Sigmoid colon (tissue), 7 donors: ENCODE data around the gene SNCAIP. TPM values are rescaled to one million over a fixed set of nuclear protein-coding genes. Genes with fewer than 3 reads are reported as not detected.

Experiments
- DNase-seq: peaks from one replicate; pipeline ENCODE4 v3.0.0-alpha.2; 2019
- H3K27ac ChIP-seq, 4 donors: fragments of 200-600 bp; sonication (generic); one replicate each; pipeline ENCODE4 v1.5.1; 2016 to 2019; ENCODE audit warnings: mild to moderate bottlenecking in 1 of 4
- H3K27me3 ChIP-seq, 3 donors: fragments of 200-600 bp; sonication (generic); one replicate each; pipeline ENCODE4 v1.5.1; 2019; ENCODE audit warnings: mild to moderate bottlenecking in 1 of 3
- H3K36me3 ChIP-seq, 4 donors: fragments of 200-600 bp; sonication (generic); one replicate each; pipeline ENCODE4 v1.5.1; 2016 to 2019
- H3K4me1 ChIP-seq, 4 donors: fragments of 200-600 bp; sonication (generic); one replicate each; pipeline ENCODE4 v1.5.1; 2017 to 2019
- H3K4me3 ChIP-seq, 4 donors: fragments of 200-600 bp; sonication (generic); one replicate each; pipeline ENCODE4 v1.5.1; 2017 to 2019; ENCODE audit warnings: mild to moderate bottlenecking in 2 of 4, moderate library complexity in 1 of 4
- H3K9me3 ChIP-seq, 4 donors: fragments of 200-600 bp in 3 of 4; sonication (generic) in 3 of 4; one replicate each; pipeline versions ENCODE4 v1.5.1 to v1.6.1; 2013 to 2019
- CTCF ChIP-seq, 4 experiments: fragments of 450-650 bp in 3 of 4; fragments of 200-600 bp in 1 of 4; IDR thresholded peaks; one replicate each; pipeline ENCODE4 v1.5.1; 2016 to 2019; ENCODE audit warnings: antibody characterized with exemption in 4 of 4, mild to moderate bottlenecking in 3 of 4, moderate library complexity in 2 of 4
- EP300 ChIP-seq, 4 donors: sonication (generic); formaldehyde crosslinking; IDR thresholded peaks; one replicate each; pipeline ENCODE4 v1.6.1; 2017; ENCODE audit warnings: antibody characterized with exemption in 4 of 4
- POLR2A ChIP-seq, 2 donors: fragments of 450-650 bp; IDR thresholded peaks; one replicate each; pipeline ENCODE4 v1.6.1; 2016; ENCODE audit warnings: antibody characterized with exemption in 2 of 2, mild to moderate bottlenecking in 2 of 2, moderate library complexity in 2 of 2
- POLR2AphosphoS5 ChIP-seq, 4 donors: sonication (generic); formaldehyde crosslinking; IDR thresholded peaks; one replicate each; pipeline ENCODE4 v1.6.1; 2017; ENCODE audit warnings: antibody characterized with exemption in 4 of 4
- WGBS, 2 donors: extraction: QIAGEN DNeasy Blood & Tissue Kit; methylation state at CpG; one replicate each; pipeline ENCODE4 v1.1.7; 2013; 5-methylcytosine and 5-hydroxymethylcytosine counted together
- intact Hi-C: fragments of 100-400 bp; cut with DNase I; formaldehyde crosslinking; loops from one replicate; pipeline ENCODE4 v1.15.1; 2023
- polyA plus RNA-seq, 3 donors: library from polyadenylated mRNA; stranded (reverse); fragments of 200-250 nt; gene quantifications; one replicate each; pipeline ENCODE4 v1.2.3, GENCODE V29; 2013
- total RNA-seq, 4 donors: library from RNA; depleted of rRNA; stranded (reverse); fragments of >200 nt; gene quantifications; one replicate each; pipeline ENCODE4 v1.1.0, GENCODE V29; 2016
- donor health status: healthy with polysubstance abuse.
- donor health status: Bipolar disorder and iron deficiency.
- donor health status: healthy.

SNCAIP gene
- total and polyA plus RNA-seq, 7 donors, result 1.2 to 4.3 (median 3.2) TPM; not detected in 1

DNA sequence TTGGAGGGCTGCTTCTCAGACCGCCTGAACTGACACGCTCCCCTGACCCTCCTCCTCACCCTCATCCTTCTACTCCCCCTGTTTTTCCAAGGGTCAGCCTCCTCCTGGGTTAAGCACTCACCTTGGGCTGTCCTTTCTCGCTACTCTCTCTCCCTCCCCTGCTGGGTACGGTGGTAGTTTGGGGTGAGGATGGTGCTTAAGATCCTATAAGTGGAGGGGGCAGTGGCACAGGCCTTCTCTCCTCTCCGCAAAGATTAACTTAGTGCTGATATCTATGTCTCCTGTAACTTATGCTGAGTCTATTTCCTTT lies 159.7 kb downstream of the SNCAIP start:
- DNase-seq, result no peak
- Histone ChIP-seq H3K36me3 (no peaks in the 10 kb centered on the region), H3K9me3 (no peaks in the 10 kb centered on the region), H3K27me3 (no peaks in the 10 kb centered on the region), H3K27ac (no peak overlapping the region), H3K4me1 (no peaks in the 10 kb centered on the region), H3K4me3 (no peak overlapping the region)
- TF ChIP-seq EP300 (IDR thresholded peaks at IDR 0.05), result no peak
- TF ChIP-seq POLR2AphosphoS5 (IDR thresholded peaks at IDR 0.05), result no peak
- TF ChIP-seq CTCF (IDR thresholded peaks at IDR 0.05), result no peak
- no peak for TF ChIP-seq POLR2A (IDR thresholded peaks at IDR 0.05)
- intact Hi-C loops, result no loop called here
- WGBS, 2 donors, result 92 to 96% methylated on average over 5 of the region's 5 CpGs

- Histone ChIP-seq H3K9me3 (no peaks in the 10 kb centered on the region), H3K4me1 (no peaks in the 10 kb centered on the region), H3K4me3 (no peak overlapping the region), H3K27me3 (no peaks in the 10 kb centered on the region), H3K36me3 (no peaks in the 10 kb centered on the region), H3K27ac (no peak overlapping the region)
- intact Hi-C loops, result no loop called here
- TF ChIP-seq POLR2AphosphoS5 (IDR thresholded peaks at IDR 0.05) (no peak), POLR2A (IDR thresholded peaks at IDR 0.05) (no peak), EP300 (IDR thresholded peaks at IDR 0.05) (no peak), CTCF (IDR thresholded peaks at IDR 0.05) (no peak)
- no peak for DNase-seq
- WGBS, 2 donors, result 78 to 86% methylated on average over 5 of the region's 5 CpGs
These were observed 161.3 kb downstream of the SNCAIP start for GRCh38 chr5:122473138-122473843.

GRCh38 chr5:122473941-122474340 lies 161.9 kb downstream of the SNCAIP start:
- no peaks in the 10 kb centered on the region for H3K27me3 ChIP-seq
- H3K27ac ChIP-seq, result no peak overlapping the region
- intact Hi-C loops, result no loop called here
- no peak overlapping the region for H3K4me3 ChIP-seq
- 11 to 55% methylated on average over 3 of the region's 4 CpGs for WGBS, 2 donors
- H3K36me3 ChIP-seq, result no peaks in the 10 kb centered on the region
- peaks cover 0 to 4% (median 0%) of the 10 kb centered on the region in 4 donors for H3K4me1 ChIP-seq
- no peak for TF ChIP-seq EP300 (IDR thresholded peaks at IDR 0.05)
- TF ChIP-seq POLR2A (IDR thresholded peaks at IDR 0.05), result no peak
- TF ChIP-seq CTCF (IDR thresholded peaks at IDR 0.05), result no peak
- no peak for TF ChIP-seq POLR2AphosphoS5 (IDR thresholded peaks at IDR 0.05)
- H3K9me3 ChIP-seq, result no peaks in the 10 kb centered on the region
- DNase-seq, result no peak

GRCh38 chr5:122478741-122479442 lies 166.9 kb downstream of the SNCAIP start:
- intact Hi-C loops, result no loop called here
- H3K4me3 ChIP-seq, result no peak overlapping the region

More at GRCh38 chr5:122478741-122479442, 166.9 kb downstream of the SNCAIP start:
- Histone ChIP-seq H3K9me3 (no peaks in the 10 kb centered on the region), H3K4me1 (peaks cover 0 to 10% (median 0%) of the 10 kb centered on the region in 4 donors), H3K27ac (no peak overlapping the region), H3K36me3 (no peaks in the 10 kb centered on the region), H3K27me3 (no peaks in the 10 kb centered on the region)
- TF ChIP-seq EP300 (IDR thresholded peaks at IDR 0.05) (no peak), CTCF (IDR thresholded peaks at IDR 0.05) (no peak), POLR2A (IDR thresholded peaks at IDR 0.05) (no peak), POLR2AphosphoS5 (IDR thresholded peaks at IDR 0.05) (no peak)
- DNase-seq, result no peak
- 19 to 72% methylated on average over 3 of the region's 3 CpGs for WGBS, 2 donors
